Hepatic stellate cell (primary cell): Measurements from ENCODE around the gene FAM13A.

Source experiments
- DNase-seq: peaks from one replicate; pipeline ENCODE4 v3.0.0; 2011; ENCODE audit warnings: low spot score

FAM13A gene

GRCh38 chr4:88747351-88747750 lies 309.6 kb downstream of the FAM13A start:
- DNase-seq: no peak

GRCh38 chr4:88746206-88746605 lies 310.8 kb downstream of the FAM13A start:
- no peak for DNase-seq

- no peak for DNase-seq
These were observed 311.3 kb downstream of the FAM13A start for GRCh38 chr4:88745581-88746163.

GRCh38 chr4:88745175-88745574 lies 311.8 kb downstream of the FAM13A start:
- no peak for DNase-seq

GRCh38 chr4:88744609-88745008 lies 312.4 kb downstream of the FAM13A start:
- DNase-seq: no peak

GRCh38 chr4:88743696-88744095 lies 313.3 kb downstream of the FAM13A start:
- DNase-seq: peak; percentile 62

- no peak for DNase-seq
These were observed 314.4 kb downstream of the FAM13A start for GRCh38 chr4:88742561-88742960.

GRCh38 chr4:88738180-88738579 lies 318.8 kb downstream of the FAM13A start:
- DNase-seq: no peak

- DNase-seq: no peak
These were observed 319.6 kb downstream of the FAM13A start for GRCh38 chr4:88737307-88737941.

- DNase-seq: no peak
These were observed 320.7 kb downstream of the FAM13A start for GRCh38 chr4:88736264-88736663.

GRCh38 chr4:88735564-88735963 lies 321.4 kb downstream of the FAM13A start:
- no peak for DNase-seq

- no peak for DNase-seq
These were observed 322.5 kb downstream of the FAM13A start for GRCh38 chr4:88734403-88734949.

- DNase-seq: no peak
These were observed 324.1 kb downstream of the FAM13A start for GRCh38 chr4:88732714-88733368.

GRCh38 chr4:88731381-88731780 lies 325.6 kb downstream of the FAM13A start:
- DNase-seq: no peak

GRCh38 chr4:88730811-88731210 lies 326.2 kb downstream of the FAM13A start:
- DNase-seq: no peak

GRCh38 chr4:88729146-88729760 lies 327.7 kb downstream of the FAM13A start:
- DNase-seq: no peak

- DNase-seq: no peak
These were observed 328.8 kb downstream of the FAM13A start for GRCh38 chr4:88728146-88728545.

- no peak for DNase-seq
These were observed 331.0 kb downstream of the FAM13A start for GRCh38 chr4:88725986-88726385.

GRCh38 chr4:88725143-88725542 lies 331.8 kb downstream of the FAM13A start:
- no peak for DNase-seq

GRCh38 chr4:88724406-88724805 lies 332.6 kb downstream of the FAM13A start:
- no peak for DNase-seq

GRCh38 chr4:88722828-88723227 lies 334.2 kb downstream of the FAM13A start:
- no peak for DNase-seq

- DNase-seq: no peak
These were observed 334.7 kb downstream of the FAM13A start for GRCh38 chr4:88722276-88722780.
